Right renal pelvis (tissue), 4 donors: ENCODE measurements around the gene SNX15. TPM values are rescaled to one million over a fixed set of nuclear protein-coding genes. Genes with fewer than 3 reads are reported as not detected.
"Not testable (repeated sequence)": the region's sequence is repeated elsewhere in the genome, so short reads cannot be mapped to it uniquely, and the experiment has no call there.

Experiments
- DNase-seq, 4 donors: peaks; one replicate each; pipeline ENCODE4 v3.0.0-alpha.2; 2013; ENCODE audit warnings: low read depth in 4 of 4, low spot score in 3 of 4, missing footprints in 1 of 4
- polyA plus RNA-seq, 4 donors: library from polyadenylated mRNA; unstranded; fragments of 120-200 nt; gene quantifications; one replicate each; pipeline ENCODE4 v1.2.1, GENCODE V29; 2013; ENCODE audit not compliant: insufficient read length in 4 of 4

SNX15 gene
- 10 to 100 TPM; 31.1 to 33.5 (median 31.9) TPM for polyA plus RNA-seq

- peak; percentile 95 to 97 (median 96) for DNase-seq
These were observed at the start of gene SNX15 for GRCh38 chr11:65027213-65028067. Gene SNX15, plus strand, starts transcription at chr11:65027439. Its CDS starts 99 bp downstream, at chr11:65027538.

- not testable (repeated sequence) for DNase-seq
These were observed 43.9 kb upstream of the SNX15 start for GRCh38 chr11:64983339-64983738.

- DNase-seq, result no peak
These were observed 39.0 kb upstream of the SNX15 start for GRCh38 chr11:64987998-64988854.

GRCh38 chr11:64989416-64989815 lies 37.8 kb upstream of the SNX15 start:
- no peak for DNase-seq

- no peak for DNase-seq
These were observed 36.9 kb upstream of the SNX15 start for GRCh38 chr11:64990222-64990923.

- DNase-seq, result no peak
These were observed 32.9 kb upstream of the SNX15 start for GRCh38 chr11:64994318-64994717.

GRCh38 chr11:64996327-64996709 lies 30.9 kb upstream of the SNX15 start:
- no peak for DNase-seq

GRCh38 chr11:64996710-64997380 lies 30.4 kb upstream of the SNX15 start, which contains the start of gene BATF2:
Gene BATF2, minus strand, starts transcription at chr11:64996971. Its CDS starts 57 bp downstream, at chr11:64996914.
- peak in 3 of 4 donors; percentile 53 to 68 (median 61) for DNase-seq

- DNase-seq, result no peak
These were observed 29.1 kb upstream of the SNX15 start for GRCh38 chr11:64998141-64998540.

- no peak for DNase-seq
These were observed 28.4 kb upstream of the SNX15 start for GRCh38 chr11:64998690-64999431.

GRCh38 chr11:64999478-64999877 lies 27.8 kb upstream of the SNX15 start:
- DNase-seq, result no peak

GRCh38 chr11:65002706-65003105 lies 24.5 kb upstream of the SNX15 start:
- no peak for DNase-seq

GRCh38 chr11:65003282-65003681 lies 24.0 kb upstream of the SNX15 start:
- DNase-seq, result no peak

- not testable (repeated sequence) for DNase-seq
These were observed 23.3 kb upstream of the SNX15 start for GRCh38 chr11:65003968-65004367.

GRCh38 chr11:65008016-65008415 lies 19.2 kb upstream of the SNX15 start:
- no peak for DNase-seq

GRCh38 chr11:65008873-65009272 lies 18.4 kb upstream of the SNX15 start:
- DNase-seq, result no peak

GRCh38 chr11:65013130-65013887 lies 13.9 kb upstream of the SNX15 start:
- DNase-seq, result peak; percentile 75 to 86 (median 80)

- DNase-seq, result peak; percentile 87 to 89 (median 88)
These were observed 13.1 kb upstream of the SNX15 start, which contains the start of gene ARL2 for GRCh38 chr11:65013888-65014725. Gene ARL2, plus strand, starts transcription at chr11:65014160. Its CDS starts 48 bp downstream, at chr11:65014208.
